Measurements from ENCODE around the gene PCBP3. TPM values are rescaled to one million over a fixed set of nuclear protein-coding genes. Genes with fewer than 3 reads are reported as not detected.

PCBP3 gene
- total RNA-seq, 1 donor from 2014 or later = 4.6 TPM

DNA sequence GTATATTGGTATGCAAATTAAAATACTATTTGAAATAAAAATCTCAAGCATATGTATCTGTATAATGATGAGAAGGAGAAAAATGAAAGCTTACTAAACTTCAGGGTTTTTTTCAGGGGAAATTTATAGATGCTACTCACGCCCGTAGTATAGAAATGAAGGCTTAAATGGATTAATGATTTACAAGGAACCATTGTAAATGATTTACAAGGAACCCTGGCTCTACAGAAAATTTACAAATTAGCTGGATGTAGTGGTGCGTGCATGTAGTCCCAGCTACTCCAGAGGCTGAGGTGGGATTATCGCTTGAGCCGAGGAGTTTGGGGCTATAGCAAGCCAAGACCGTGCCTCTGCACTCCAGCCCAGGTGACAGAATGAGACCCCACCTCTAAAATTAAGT is 150.5 kb downstream of the PCBP3 start:
- no peak overlapping the region for H3K27ac Mint-ChIP-seq
- Histone ChIP-seq H3K4me1 (no peaks in the 10 kb centered on the region), H3K36me3 (no peaks in the 10 kb centered on the region), H3K9ac (no peak overlapping the region), H3F3A (ENCODE audit: low read depth) (no peaks in the 10 kb centered on the region), H4K20me1 (ENCODE audit: low read depth) (no peaks in the 10 kb centered on the region), H3K9me3 (ENCODE audit: low read depth) (no peaks in the 10 kb centered on the region), H3K27me3 (no peaks in the 10 kb centered on the region), H3K79me2 (ENCODE audit: low read depth) (no peaks in the 10 kb centered on the region), H3K27ac (no peak overlapping the region), H3K4me2 (no peak overlapping the region), H3K4me3 (no peak overlapping the region), H2AFZ (replicated peaks) (no peak overlapping the region)
- no peak overlapping the region for H3K4me3 Mint-ChIP-seq
- H3K9me3 Mint-ChIP-seq = peaks cover 7% of the 10 kb centered on the region
- TF ChIP-seq EZH2 (IDR thresholded peaks at IDR 0.05) (no peak), EZH2phosphoT487 (IDR thresholded peaks at IDR 0.05) (no peak)
- TF ChIP-seq, protein P1, sequence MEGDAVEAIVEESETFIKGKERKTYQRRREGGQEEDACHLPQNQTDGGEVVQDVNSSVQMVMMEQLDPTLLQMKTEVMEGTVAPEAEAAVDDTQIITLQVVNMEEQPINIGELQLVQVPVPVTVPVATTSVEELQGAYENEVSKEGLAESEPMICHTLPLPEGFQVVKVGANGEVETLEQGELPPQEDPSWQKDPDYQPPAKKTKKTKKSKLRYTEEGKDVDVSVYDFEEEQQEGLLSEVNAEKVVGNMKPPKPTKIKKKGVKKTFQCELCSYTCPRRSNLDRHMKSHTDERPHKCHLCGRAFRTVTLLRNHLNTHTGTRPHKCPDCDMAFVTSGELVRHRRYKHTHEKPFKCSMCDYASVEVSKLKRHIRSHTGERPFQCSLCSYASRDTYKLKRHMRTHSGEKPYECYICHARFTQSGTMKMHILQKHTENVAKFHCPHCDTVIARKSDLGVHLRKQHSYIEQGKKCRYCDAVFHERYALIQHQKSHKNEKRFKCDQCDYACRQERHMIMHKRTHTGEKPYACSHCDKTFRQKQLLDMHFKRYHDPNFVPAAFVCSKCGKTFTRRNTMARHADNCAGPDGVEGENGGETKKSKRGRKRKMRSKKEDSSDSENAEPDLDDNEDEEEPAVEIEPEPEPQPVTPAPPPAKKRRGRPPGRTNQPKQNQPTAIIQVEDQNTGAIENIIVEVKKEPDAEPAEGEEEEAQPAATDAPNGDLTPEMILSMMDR (IDR thresholded peaks at IDR 0.05) = no peak
- H3K27me3 Mint-ChIP-seq (ENCODE audit: insufficient read depth, low read depth) = peaks cover 5% of the 10 kb centered on the region
- H3K4me1 Mint-ChIP-seq = peaks cover 17% of the 10 kb centered on the region
- DNase-seq (ENCODE audit: low spot score) = no peak
- H3K36me3 Mint-ChIP-seq = no peaks in the 10 kb centered on the region

DNA sequence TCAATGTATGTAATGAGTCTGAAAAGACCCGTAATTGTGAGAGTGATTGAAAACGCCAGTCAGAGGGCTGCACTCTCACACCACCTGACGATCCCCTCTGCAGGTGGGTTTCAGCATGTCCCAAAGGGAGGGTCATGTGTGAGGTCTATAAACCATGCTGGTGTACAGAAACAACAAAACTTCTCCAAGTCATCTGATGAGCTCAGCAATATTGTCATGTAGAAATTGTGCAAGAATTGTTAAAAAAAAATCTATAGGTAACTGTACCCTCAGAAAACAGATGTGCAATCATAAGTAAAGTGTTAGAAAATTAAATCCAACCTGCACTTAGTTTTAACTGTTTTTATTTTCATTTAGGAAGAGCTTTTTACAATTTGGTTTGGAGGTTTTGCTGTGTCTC is 152.5 kb downstream of the PCBP3 start:
- peaks cover 7% of the 10 kb centered on the region for H3K4me1 Mint-ChIP-seq
- no peak overlapping the region for H3K4me3 Mint-ChIP-seq
- H2AFZ ChIP-seq (replicated peaks) = no peak overlapping the region
- H3K27ac ChIP-seq = no peak overlapping the region
- no peaks in the 10 kb centered on the region for H4K20me1 ChIP-seq (ENCODE audit: low read depth)
- H3K9ac ChIP-seq = no peak overlapping the region
- H3K27me3 ChIP-seq = no peaks in the 10 kb centered on the region
- no peak for DNase-seq (ENCODE audit: low spot score)
- H3K9me3 ChIP-seq (ENCODE audit: low read depth) = no peaks in the 10 kb centered on the region
- H3F3A ChIP-seq (ENCODE audit: low read depth) = no peaks in the 10 kb centered on the region
- no peak overlapping the region for H3K27ac Mint-ChIP-seq
- no peak for TF ChIP-seq EZH2phosphoT487 (IDR thresholded peaks at IDR 0.05)
- TF ChIP-seq EZH2 (IDR thresholded peaks at IDR 0.05) = no peak
- TF ChIP-seq, protein P1 (IDR thresholded peaks at IDR 0.05) = no peak
- H3K4me2 ChIP-seq = no peak overlapping the region
- no peaks in the 10 kb centered on the region for H3K79me2 ChIP-seq (ENCODE audit: low read depth)
- H3K27me3 Mint-ChIP-seq (ENCODE audit: insufficient read depth, low read depth) = peaks cover 5% of the 10 kb centered on the region
- no peaks in the 10 kb centered on the region for H3K36me3 ChIP-seq
- H3K9me3 Mint-ChIP-seq = no peaks in the 10 kb centered on the region
- no peaks in the 10 kb centered on the region for H3K36me3 Mint-ChIP-seq
- H3K4me3 ChIP-seq = no peak overlapping the region
- no peaks in the 10 kb centered on the region for H3K4me1 ChIP-seq

- no peak overlapping the region for H3K4me2 ChIP-seq
- no peaks in the 10 kb centered on the region for H3K4me1 ChIP-seq
- no peak for DNase-seq (ENCODE audit: low spot score)
- Mint-ChIP-seq H3K27me3 (ENCODE audit: insufficient read depth, low read depth) (peaks cover 2% of the 10 kb centered on the region), H3K9me3 (no peaks in the 10 kb centered on the region), H3K27ac (no peak overlapping the region), H3K4me1 (no peaks in the 10 kb centered on the region), H3K36me3 (no peaks in the 10 kb centered on the region), H3K4me3 (no peak overlapping the region)
- no peaks in the 10 kb centered on the region for H3F3A ChIP-seq (ENCODE audit: low read depth)
- H2AFZ ChIP-seq (replicated peaks) = no peak overlapping the region
- H3K36me3 ChIP-seq = no peaks in the 10 kb centered on the region
- no peaks in the 10 kb centered on the region for H3K79me2 ChIP-seq (ENCODE audit: low read depth)
- no peak overlapping the region for H3K9ac ChIP-seq
- TF ChIP-seq, protein P1 (IDR thresholded peaks at IDR 0.05) = no peak
- TF ChIP-seq EZH2 (IDR thresholded peaks at IDR 0.05) (no peak), EZH2phosphoT487 (IDR thresholded peaks at IDR 0.05) (no peak)
- no peaks in the 10 kb centered on the region for H3K9me3 ChIP-seq (ENCODE audit: low read depth)
- H3K27ac ChIP-seq = no peak overlapping the region
- H3K4me3 ChIP-seq = no peak overlapping the region
- no peaks in the 10 kb centered on the region for H4K20me1 ChIP-seq (ENCODE audit: low read depth)
- no peaks in the 10 kb centered on the region for H3K27me3 ChIP-seq
Measured at GRCh38 chr21:45797338-45797737, 153.8 kb downstream of the PCBP3 start.
